Endothelial cell of umbilical vein (primary cell): ENCODE data around the gene RALGPS1.

ENCODE experiments used
- CTCF ChIP-seq, 2 donors: IDR thresholded peaks; 1 replicate in 1 of 2; 2 replicates in 1 of 2; pipeline ENCODE4 v1.5.1; 2011; ENCODE audit warnings: low read length in 2 of 2, mild to moderate bottlenecking in 2 of 2, moderate library complexity in 2 of 2, control low read depth in 1 of 2, inconsistent platforms in 1 of 2, low read depth in 1 of 2; ENCODE audit not compliant: insufficient read depth in 1 of 2; ENCODE audit errors: extremely low read depth in 1 of 2
- EZH2 ChIP-seq: IDR thresholded peaks from 2 replicates; pipeline ENCODE4 v1.6.1; 2012; ENCODE audit warnings: borderline replicate concordance, low read depth, mild to moderate bottlenecking, moderate library complexity, low read length, inconsistent platforms; ENCODE audit not compliant: severe bottlenecking
- JUN ChIP-seq: IDR thresholded peaks from 2 replicates; pipeline ENCODE4 v1.6.1; 2011; ENCODE audit warnings: borderline replicate concordance, low read depth; ENCODE audit not compliant: insufficient read length, insufficient read depth
- MAX ChIP-seq: IDR thresholded peaks from 2 replicates; pipeline ENCODE4 v1.6.1; 2011; ENCODE audit not compliant: insufficient read depth, insufficient read length
- MYC ChIP-seq: IDR thresholded peaks from one replicate; pipeline ENCODE4 v1.6.1; 2011; ENCODE audit warnings: mild to moderate bottlenecking, low read depth, low read length
- POLR2A ChIP-seq: IDR thresholded peaks from 2 replicates; pipeline ENCODE4 v1.6.1; 2012; ENCODE audit warnings: low read depth, mild to moderate bottlenecking, control low read depth, low read length
- POLR2AphosphoS5 ChIP-seq: IDR thresholded peaks from 2 replicates; pipeline ENCODE4 v1.6.1; 2012; ENCODE audit warnings: low read depth, mild to moderate bottlenecking, control low read depth, low read length, moderate library complexity; ENCODE audit not compliant: insufficient read depth

GRCh38 chr9:127177231-127177630 is 262.6 kb downstream of the RALGPS1 start:
- no peak for TF ChIP-seq CTCF (IDR thresholded peaks at IDR 0.05; ENCODE audit: extremely low read depth in 1 of 2, insufficient read depth in 1 of 2, low read depth in 1 of 2, low read length in 2 of 2)
- no peak for TF ChIP-seq JUN
- TF ChIP-seq EZH2: no peak
- no peak for TF ChIP-seq POLR2A
- no peak for TF ChIP-seq POLR2AphosphoS5
- TF ChIP-seq MAX: no peak
- no peak for TF ChIP-seq MYC
